ENCODE data around the gene UNK. TPM values are rescaled to one million over a fixed set of nuclear protein-coding genes. Genes with fewer than 3 reads are reported as not detected.

Gene UNK
- total and polyA plus RNA-seq, 2 donors (not counting 3 experiments of a cell fraction or from before 2014, with no cell fraction given) = 18.0 to 23.2 TPM

DNA sequence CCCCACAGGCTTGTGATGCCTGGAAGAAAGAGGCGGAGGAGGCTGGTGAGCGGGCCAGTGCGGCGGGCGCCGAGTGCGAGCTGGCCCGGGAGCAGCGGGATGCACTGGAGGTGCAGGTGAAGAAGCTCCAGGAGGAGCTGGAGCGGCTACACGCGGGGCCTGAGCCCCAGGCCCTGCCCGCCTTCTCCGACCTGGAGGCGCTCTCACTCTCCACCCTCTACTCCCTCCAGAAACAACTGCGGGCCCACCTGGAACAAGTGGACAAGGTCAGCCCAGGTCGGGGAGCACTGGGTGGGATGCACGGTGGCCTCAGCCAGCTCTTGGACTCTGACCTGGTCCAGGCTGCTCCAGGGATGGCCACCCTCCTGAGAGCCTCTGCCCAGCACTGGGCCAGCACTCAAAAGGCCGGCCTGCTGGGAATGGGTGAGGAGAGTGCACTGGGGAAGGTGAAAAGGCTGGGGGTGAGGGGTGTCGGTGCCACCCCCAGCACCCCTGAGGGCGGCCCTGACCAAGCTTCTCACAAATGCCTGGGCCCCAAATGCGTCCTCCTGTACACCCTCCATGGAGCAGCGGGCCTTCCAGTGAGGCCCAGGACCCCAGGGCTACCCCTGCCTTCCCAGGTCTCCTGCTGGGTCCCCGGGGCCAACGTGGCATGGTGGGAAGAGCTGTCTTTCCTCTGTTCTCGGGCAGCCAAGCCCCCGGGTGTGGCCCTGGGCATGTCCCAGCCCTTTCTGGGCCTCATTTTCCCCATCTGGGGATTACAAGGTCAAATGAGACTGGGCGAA lies 38.8 kb downstream of the UNK start:
- Histone ChIP-seq H3K79me2 (ENCODE audit: control insufficient read depth, insufficient read depth, low read length) (no peaks in the 10 kb centered on the region), H2AFZ (ENCODE audit: low read depth, low read length) (no peak overlapping the region), H4K20me1 (replicated peaks; ENCODE audit: control insufficient read depth, extremely low read depth, insufficient read depth, low read length) (no peaks in the 10 kb centered on the region), H3K27ac (ENCODE audit: insufficient read depth, low read depth, low read length) (no peak overlapping the region), H3K27me3 (ENCODE audit: control insufficient read depth in 2 of 2, insufficient read depth in 2 of 2, low read length in 2 of 2) (no peaks in the 10 kb centered on the region), H3K4me3 (replicated peaks in 1 of 3; ENCODE audit: insufficient read depth in 1 of 3, low read depth in 1 of 3, low read length in 3 of 3) (no peak overlapping the region), H3K36me3 (ENCODE audit: control insufficient read depth in 2 of 2, extremely low read depth in 1 of 2, insufficient read depth in 2 of 2, low read length in 2 of 2) (peaks cover 0 to 33% of the 10 kb centered on the region in 2 experiments), H3K9ac (replicated peaks; ENCODE audit: extremely low read depth, insufficient read depth, low read length) (no peak overlapping the region), H3K4me1 (ENCODE audit: control insufficient read depth, extremely low read depth, insufficient read depth, low read length) (peaks cover 7% of the 10 kb centered on the region), H3K4me2 (ENCODE audit: insufficient read depth, low read length) (no peak overlapping the region), H3K9me3 (replicated peaks; ENCODE audit: control insufficient read depth, insufficient read depth, low read length) (no peaks in the 10 kb centered on the region), H3K9me1 (replicated peaks; ENCODE audit: control insufficient read depth, extremely low read depth, insufficient read depth, low read length) (no peaks in the 10 kb centered on the region)
- DNase-seq (ENCODE audit: low read depth, low spot score) (no peak), FAIRE-seq (no peak)
- CTCF ChIA-PET = interaction anchor here (1.8 to 2.4 kb wide), 2 partner anchors 40 to 70 kb away, joined by 6 to 9 read pairs; no protein-coding TSS in a partner anchor
- TF ChIP-seq JUN (IDR thresholded peaks at IDR 0.05; ENCODE audit: borderline replicate concordance, insufficient read depth, insufficient read length, low read depth) = no peak
- no peak for TF ChIP-seq EZH2 (IDR thresholded peaks at IDR 0.05; ENCODE audit: borderline replicate concordance, low read depth, low read length, severe bottlenecking)
- TF ChIP-seq FOS (IDR thresholded peaks at IDR 0.05; ENCODE audit: borderline replicate concordance, insufficient read depth, low read length) = no peak
- TF ChIP-seq, protein P1, sequence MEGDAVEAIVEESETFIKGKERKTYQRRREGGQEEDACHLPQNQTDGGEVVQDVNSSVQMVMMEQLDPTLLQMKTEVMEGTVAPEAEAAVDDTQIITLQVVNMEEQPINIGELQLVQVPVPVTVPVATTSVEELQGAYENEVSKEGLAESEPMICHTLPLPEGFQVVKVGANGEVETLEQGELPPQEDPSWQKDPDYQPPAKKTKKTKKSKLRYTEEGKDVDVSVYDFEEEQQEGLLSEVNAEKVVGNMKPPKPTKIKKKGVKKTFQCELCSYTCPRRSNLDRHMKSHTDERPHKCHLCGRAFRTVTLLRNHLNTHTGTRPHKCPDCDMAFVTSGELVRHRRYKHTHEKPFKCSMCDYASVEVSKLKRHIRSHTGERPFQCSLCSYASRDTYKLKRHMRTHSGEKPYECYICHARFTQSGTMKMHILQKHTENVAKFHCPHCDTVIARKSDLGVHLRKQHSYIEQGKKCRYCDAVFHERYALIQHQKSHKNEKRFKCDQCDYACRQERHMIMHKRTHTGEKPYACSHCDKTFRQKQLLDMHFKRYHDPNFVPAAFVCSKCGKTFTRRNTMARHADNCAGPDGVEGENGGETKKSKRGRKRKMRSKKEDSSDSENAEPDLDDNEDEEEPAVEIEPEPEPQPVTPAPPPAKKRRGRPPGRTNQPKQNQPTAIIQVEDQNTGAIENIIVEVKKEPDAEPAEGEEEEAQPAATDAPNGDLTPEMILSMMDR (IDR thresholded peaks at IDR 0.05; ENCODE audit: extremely low read depth in 1 of 2, insufficient read depth in 1 of 2, low read depth in 1 of 2, low read length in 2 of 2) = no peak
- TF ChIP-seq POLR2A (IDR thresholded peaks at IDR 0.05; ENCODE audit: low read depth, low read length) = no peak
- TF ChIP-seq MYC (IDR thresholded peaks at IDR 0.05; ENCODE audit: low read depth, low read length) = no peak
- TF ChIP-seq POLR2AphosphoS5 (IDR thresholded peaks at IDR 0.05; ENCODE audit: insufficient read depth, low read depth, low read length) = no peak
- dilution Hi-C loops (cut with MboI; ENCODE audit: extremely low pct_ligation_motif_present, low sequenced_read_pairs) = no loop called here
- BruUV-seq (replicated peaks) = no TSS peak
- intact Hi-C loops (cut with micrococcal nuclease) = no loop called here
- POLR2A ChIA-PET = interaction anchor here (1.5 kb wide), 1 partner anchor 43 kb away, joined by 3 read pairs; no protein-coding TSS in a partner anchor
